OCI-LY3 (cell line): ENCODE results near the gene MAP3K5.

Experiments
- EZH2phosphoT487 ChIP-seq: fragments of 200-600 bp; shearing (Covaris generic); IDR thresholded peaks from 2 replicates; pipeline ENCODE4 v1.6.1; 2018; ENCODE audit warnings: antibody characterized with exemption, mixed run types, low read depth
- TF ChIP-seq, protein P1 (sequence below): fragments of 200-600, 300-600 bp; sonication (generic); IDR thresholded peaks from 2 replicates; pipeline ENCODE4 v1.5.1; 2014; ENCODE audit warnings: antibody characterized with exemption, low read length, low read depth

DNA sequence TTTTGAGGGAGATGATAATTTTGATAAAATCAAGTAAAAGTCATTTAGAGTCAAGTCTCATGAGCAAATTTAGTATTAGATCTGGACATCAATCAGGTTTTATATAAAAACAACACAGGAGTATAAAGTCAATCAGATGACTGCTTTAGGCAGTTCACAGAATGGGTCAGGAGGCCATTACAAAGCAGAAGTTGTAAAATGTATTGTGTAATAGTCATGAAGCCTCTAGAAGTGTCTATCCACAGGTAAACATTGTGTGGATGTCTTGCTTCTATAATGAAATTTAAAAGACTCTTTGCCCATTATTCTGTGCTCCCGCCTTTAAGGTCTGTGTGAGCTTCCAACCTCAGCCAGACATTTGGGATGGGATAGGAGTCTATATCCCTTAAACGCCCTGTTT, 270.9 kb downstream of the MAP3K5 start:
- TF ChIP-seq, protein P1, sequence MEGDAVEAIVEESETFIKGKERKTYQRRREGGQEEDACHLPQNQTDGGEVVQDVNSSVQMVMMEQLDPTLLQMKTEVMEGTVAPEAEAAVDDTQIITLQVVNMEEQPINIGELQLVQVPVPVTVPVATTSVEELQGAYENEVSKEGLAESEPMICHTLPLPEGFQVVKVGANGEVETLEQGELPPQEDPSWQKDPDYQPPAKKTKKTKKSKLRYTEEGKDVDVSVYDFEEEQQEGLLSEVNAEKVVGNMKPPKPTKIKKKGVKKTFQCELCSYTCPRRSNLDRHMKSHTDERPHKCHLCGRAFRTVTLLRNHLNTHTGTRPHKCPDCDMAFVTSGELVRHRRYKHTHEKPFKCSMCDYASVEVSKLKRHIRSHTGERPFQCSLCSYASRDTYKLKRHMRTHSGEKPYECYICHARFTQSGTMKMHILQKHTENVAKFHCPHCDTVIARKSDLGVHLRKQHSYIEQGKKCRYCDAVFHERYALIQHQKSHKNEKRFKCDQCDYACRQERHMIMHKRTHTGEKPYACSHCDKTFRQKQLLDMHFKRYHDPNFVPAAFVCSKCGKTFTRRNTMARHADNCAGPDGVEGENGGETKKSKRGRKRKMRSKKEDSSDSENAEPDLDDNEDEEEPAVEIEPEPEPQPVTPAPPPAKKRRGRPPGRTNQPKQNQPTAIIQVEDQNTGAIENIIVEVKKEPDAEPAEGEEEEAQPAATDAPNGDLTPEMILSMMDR = no peak
- no peak for TF ChIP-seq EZH2phosphoT487
